Ovary (tissue), 9 donors: ENCODE measurements around the gene TYW1B. TPM values are rescaled to one million over a fixed set of nuclear protein-coding genes. Genes with fewer than 3 reads are reported as not detected.
"Not testable (repeated sequence)": the region's sequence is repeated elsewhere in the genome, so short reads cannot be mapped to it uniquely, and the experiment has no call there.

Experiments
- DNase-seq, 5 donors: peaks; one replicate each; pipeline ENCODE4 v3.0.0-alpha.2; 2019 to 2020
- H3K27ac ChIP-seq, 2 donors: fragments of 200-600 bp; one replicate each; pipeline versions ENCODE4 v1.5.1 to v1.8.0; 2019 to 2022
- H3K27me3 ChIP-seq: fragments of 200-600 bp; one replicate; pipeline ENCODE4 v1.8.0; 2022
- H3K36me3 ChIP-seq: fragments of 200-600 bp; sonication (generic); one replicate; pipeline ENCODE4 v1.5.1; 2019
- H3K4me1 ChIP-seq: one replicate; pipeline ENCODE4 v1.8.1; 2013; ENCODE audit warnings: mild to moderate bottlenecking, moderate library complexity; ENCODE audit not compliant: insufficient read depth
- H3K4me3 ChIP-seq: fragments of 200-600 bp; sonication (generic); one replicate; pipeline ENCODE4 v1.5.1; 2017
- H3K9me3 ChIP-seq, 2 donors: fragments of 200-600 bp in 1 of 2; sonication (generic) in 1 of 2; one replicate each; pipeline versions ENCODE4 v1.5.1 to v1.8.1; 2013 to 2019; ENCODE audit warnings: mild to moderate bottlenecking in 1 of 2, moderate library complexity in 1 of 2
- CTCF ChIP-seq, 3 donors: fragments of 450-650 bp in 2 of 3; fragments of 200-600 bp in 1 of 3; IDR thresholded peaks; one replicate each; pipeline versions ENCODE4 v1.5.1 to v1.8.0; 2016 to 2022; ENCODE audit warnings: antibody characterized with exemption in 3 of 3, mild to moderate bottlenecking in 1 of 3
- EP300 ChIP-seq: sonication (generic); formaldehyde crosslinking; IDR thresholded peaks from one replicate; pipeline ENCODE4 v1.6.1; 2017; ENCODE audit warnings: antibody characterized with exemption
- POLR2A ChIP-seq: fragments of 450-650 bp; IDR thresholded peaks from one replicate; pipeline ENCODE4 v1.6.1; 2017; ENCODE audit warnings: antibody characterized with exemption, mild to moderate bottlenecking, moderate library complexity
- WGBS, 3 donors: extraction: QIAGEN DNeasy Blood & Tissue Kit in 1 of 3; methylation state at CpG; one replicate each; pipeline versions ENCODE4 v1.1.5 to v1.1.7; 2013 to 2017; 5-methylcytosine and 5-hydroxymethylcytosine counted together
- intact Hi-C, 4 donors: fragments of 100-400 bp; cut with DNase I; formaldehyde crosslinking; loops; one replicate each; pipeline versions ENCODE4 v1.11.0 to v1.15.1; 2022 to 2023
- polyA plus RNA-seq, 2 donors: library from polyadenylated mRNA; stranded (reverse); fragments of 200-250 nt in 1 of 2; fragments of 350-450 nt in 1 of 2; fragmentation: Illumina TruSeq in 1 of 2; extraction: RNeasy Lipid Tissue Mini Kit (QIAGEN cat#74804) in 1 of 2; gene quantifications; one replicate each; pipeline ENCODE4 v1.2.3, GENCODE V29; 2013 to 2014
- total RNA-seq, 7 donors: library from RNA; depleted of rRNA in 2 of 7; stranded (reverse); fragments of >200 nt in 2 of 7; fragmentation: NEBNext Ultra II Directional in 3 of 7; extraction: Animal tissue kit (Norgen Biotek cat#: 25700) in 3 of 7; gene quantifications; one replicate each; pipeline versions ENCODE4 v1.1.0 to v1.2.4, GENCODE V29; 2016 to 2023
- donor health status: DM: no; HTN: no; CAD: no; lungs with moderate emphysema.
- donor health status: DM: no; HTN: no; CAD: no.
- donor health status: Bipolar disorder and iron deficiency.
- donor health status: DM: yes; HTN: yes; CAD: no.
- donor health status: DM: no; HTN: no; CAD: no.
- donor health status: DM: yes; HTN: yes; CAD: no.

Gene TYW1B
- total and polyA plus RNA-seq, 9 donors, result 2.5 to 7.6 (median 3.0) TPM

GRCh38 chr7:72603073-72603472, 224.9 kb downstream of the TYW1B start:
- Histone ChIP-seq H3K9me3 (no peaks in the 10 kb centered on the region), H3K36me3 (no peaks in the 10 kb centered on the region), H3K27ac (no peak overlapping the region), H3K4me3 (no peak overlapping the region), H3K4me1 (no peaks in the 10 kb centered on the region), H3K27me3 (no peaks in the 10 kb centered on the region)
- intact Hi-C loops, result no loop called here
- TF ChIP-seq EP300 (no peak), CTCF (IDR thresholded peaks at IDR 0.05) (no peak), POLR2A (no peak)
- no peak for DNase-seq
- 95 to 96% (median 96%) methylated on average over 5 of the region's 5 CpGs for WGBS, 3 donors

- intact Hi-C loops, DNase-seq, H3K36me3 ChIP-seq, H3K27ac ChIP-seq, H3K27me3 ChIP-seq, H3K4me3 ChIP-seq, H3K9me3 ChIP-seq, H3K4me1 ChIP-seq: not testable (repeated sequence)
- WGBS, 3 donors, result 58 to 88% (median 79%) methylated on average over 2 of the region's 2 CpGs
Measured at GRCh38 chr7:72601683-72602082, 226.3 kb downstream of the TYW1B start.

- H3K27ac ChIP-seq, DNase-seq, H3K4me1 ChIP-seq, H3K4me3 ChIP-seq, H3K9me3 ChIP-seq, intact Hi-C loops, H3K36me3 ChIP-seq, H3K27me3 ChIP-seq: not testable (repeated sequence)
- whole genome bisulfite sequencing, 3 donors, result 92 to 95% (median 93%) methylated on average over 4 of the region's 4 CpGs
Measured at GRCh38 chr7:72590023-72590422, 238.0 kb downstream of the TYW1B start.

GRCh38 chr7:72587267-72587666, 240.7 kb downstream of the TYW1B start:
- H3K27me3 ChIP-seq, DNase-seq, H3K9me3 ChIP-seq, intact Hi-C loops, H3K27ac ChIP-seq, H3K4me1 ChIP-seq, H3K36me3 ChIP-seq, H3K4me3 ChIP-seq: not testable (repeated sequence)
- 79 to 87% (median 85%) methylated on average over 3 of the region's 3 CpGs for whole genome bisulfite sequencing, 3 donors

- H3K27ac ChIP-seq, H3K36me3 ChIP-seq, H3K27me3 ChIP-seq, H3K9me3 ChIP-seq, H3K4me1 ChIP-seq, DNase-seq, intact Hi-C loops, H3K4me3 ChIP-seq: not testable (repeated sequence)
- 96% methylated on average over 8 of the region's 8 CpGs for WGBS, 3 donors
Measured at GRCh38 chr7:72584576-72584975, 243.4 kb downstream of the TYW1B start.

- H3K9me3 ChIP-seq, H3K36me3 ChIP-seq, H3K4me3 ChIP-seq, H3K27ac ChIP-seq, H3K4me1 ChIP-seq, DNase-seq, H3K27me3 ChIP-seq, intact Hi-C loops: not testable (repeated sequence)
- WGBS, 3 donors, result 78 to 84% (median 79%) methylated on average over 3 of the region's 3 CpGs
Measured at GRCh38 chr7:72583620-72584361, 244.2 kb downstream of the TYW1B start.

- H3K27me3 ChIP-seq, intact Hi-C loops, H3K4me1 ChIP-seq, DNase-seq, H3K27ac ChIP-seq, H3K9me3 ChIP-seq, H3K36me3 ChIP-seq, H3K4me3 ChIP-seq: not testable (repeated sequence)
- WGBS, 3 donors, result 85 to 90% (median 86%) methylated on average over 9 of the region's 9 CpGs
Measured at GRCh38 chr7:72580142-72580770, 247.7 kb downstream of the TYW1B start.
